IMR-90 (cell line): ENCODE measurements around the gene STXBP4. TPM values are rescaled to one million over a fixed set of nuclear protein-coding genes. Genes with fewer than 3 reads are reported as not detected.

Source experiments
- ATAC-seq: fragments of 200-7000 bp; cut with Tn5 transposase; 2 replicates; pipeline ENCODE4 v1.9.1; 2020; ENCODE audit warnings: low read depth, mild to moderate bottlenecking, moderate library complexity
- BruUV-seq: library from RNA; stranded (reverse); fragments of 400-500 nt; replicated peaks from 2 replicates; lab custom pipeline; 2021; lab: Mats Ljungman, UMichigan
- CTCF ChIA-PET: fragments of 300-600 bp; formaldehyde crosslinking; extraction: SDS; loops from one replicate; lab custom pipeline; 2021; ENCODE audit warnings: antibody characterized with exemption; lab: Yijun Ruan, JAX
- POLR2A ChIA-PET: fragments of 300-600 bp; sonication (Branson Sonifier 250); formaldehyde crosslinking; loops from one replicate; lab custom pipeline; 2022; ENCODE audit warnings: antibody characterized with exemption; ENCODE audit not compliant: unreplicated experiment; lab: Charles Lee
- DNase-seq: peaks from one replicate; pipeline ENCODE4 v3.0.0; 2013
- H2AFZ ChIP-seq: replicated peaks from 2 replicates; pipeline ENCODE3; 2013; ENCODE audit warnings: low read length, mild to moderate bottlenecking; ENCODE audit not compliant: poor library complexity
- H2AK5ac ChIP-seq: 2 replicates; pipeline ENCODE4 v1.6.1; 2013; ENCODE audit warnings: low read depth, low read length, inconsistent platforms
- H2AK9ac ChIP-seq: replicated peaks from 2 replicates; pipeline ENCODE3; 2013; ENCODE audit warnings: mild to moderate bottlenecking, low read depth, low read length, moderate library complexity; ENCODE audit not compliant: poor library complexity
- H2BK120ac ChIP-seq: 2 replicates; pipeline ENCODE4 v1.6.1; 2013; ENCODE audit warnings: low read depth, low read length, inconsistent platforms
- H2BK15ac ChIP-seq: 3 replicates; pipeline ENCODE4 v1.6.1; 2013; ENCODE audit warnings: low read depth, low read length, inconsistent platforms
- H2BK20ac ChIP-seq: 2 replicates; pipeline ENCODE4 v1.6.1; 2013; ENCODE audit warnings: low read depth, mild to moderate bottlenecking, inconsistent platforms, low read length, moderate library complexity
- H2BK5ac ChIP-seq: 2 replicates; pipeline ENCODE4 v1.6.1; 2013; ENCODE audit warnings: mild to moderate bottlenecking, low read depth, low read length, inconsistent platforms; ENCODE audit not compliant: poor library complexity, severe bottlenecking
- H3K14ac ChIP-seq: replicated peaks from 2 replicates; pipeline ENCODE4 v1.6.1; 2013; ENCODE audit warnings: low read depth, low read length, inconsistent platforms
- H3K18ac ChIP-seq: 2 replicates; pipeline ENCODE4 v1.6.1; 2013; ENCODE audit warnings: low read depth, low read length, control low read depth
- H3K23ac ChIP-seq: 2 replicates; pipeline ENCODE4 v1.6.1; 2013; ENCODE audit warnings: low read depth, low read length, inconsistent platforms
- H3K27ac ChIP-seq: 2 replicates; pipeline ENCODE4 v1.5.1; 2013; ENCODE audit warnings: mild to moderate bottlenecking, control low read depth, low read length; ENCODE audit not compliant: insufficient read depth
- H3K27me3 ChIP-seq: 2 replicates; pipeline ENCODE4 v1.6.1; 2013; ENCODE audit warnings: low read length; ENCODE audit not compliant: control insufficient read depth, insufficient read depth
- H3K36me3 ChIP-seq: 2 replicates; pipeline ENCODE4 v1.6.1; 2013; ENCODE audit warnings: low read length, mixed read lengths; ENCODE audit not compliant: control insufficient read depth, insufficient read depth
- H3K4ac ChIP-seq: 2 replicates; pipeline ENCODE4 v1.6.1; 2013; ENCODE audit warnings: low read depth, low read length, inconsistent platforms
- H3K4me1 ChIP-seq: 2 replicates; pipeline ENCODE4 v1.6.1; 2013; ENCODE audit warnings: low read length, mixed read lengths; ENCODE audit not compliant: control insufficient read depth, insufficient read depth
- H3K4me2 ChIP-seq: 2 replicates; pipeline ENCODE4 v1.6.1; 2013; ENCODE audit warnings: low read depth, mild to moderate bottlenecking, control low read depth, low read length, moderate library complexity
- H3K4me3 ChIP-seq: 2 replicates; pipeline ENCODE4 v1.5.1; 2013; ENCODE audit warnings: low read depth, mild to moderate bottlenecking, control low read depth, low read length, moderate library complexity; ENCODE audit not compliant: insufficient read depth
- H3K56ac ChIP-seq: 2 replicates; pipeline ENCODE4 v1.6.1; 2013; ENCODE audit warnings: low read length, inconsistent platforms; ENCODE audit not compliant: insufficient read depth; ENCODE audit errors: extremely low read depth
- H3K79me1 ChIP-seq, 2 experiments: 2 replicates each; pipeline ENCODE4 v1.6.1; 2013; ENCODE audit warnings: low read length in 2 of 2, inconsistent platforms in 1 of 2, low read depth in 1 of 2
- H3K9ac ChIP-seq: 2 replicates; pipeline ENCODE4 v1.6.1; 2013; ENCODE audit warnings: low read depth, low read length, control low read depth
- H3K9me1 ChIP-seq: 2 replicates; pipeline ENCODE4 v1.6.1; 2013; ENCODE audit warnings: low read length, inconsistent platforms; ENCODE audit not compliant: insufficient read depth
- H3K9me3 ChIP-seq: 2 replicates; pipeline ENCODE4 v1.6.1; 2013; ENCODE audit warnings: low read length; ENCODE audit not compliant: control insufficient read depth, insufficient read depth
- H4K20me1 ChIP-seq: 2 replicates; pipeline ENCODE4 v1.6.1; 2013; ENCODE audit warnings: low read length, inconsistent platforms; ENCODE audit not compliant: insufficient read depth
- H4K5ac ChIP-seq: 2 replicates; pipeline ENCODE4 v1.6.1; 2013; ENCODE audit warnings: mild to moderate bottlenecking, low read depth, low read length, control low read depth
- H4K8ac ChIP-seq, 2 experiments: 2 replicates each; pipeline ENCODE4 v1.6.1; 2013; ENCODE audit warnings: low read depth in 2 of 2, low read length in 2 of 2, control low read depth in 1 of 2, inconsistent platforms in 1 of 2
- H4K91ac ChIP-seq: 2 replicates; pipeline ENCODE4 v1.6.1; 2013; ENCODE audit warnings: low read depth, low read length, inconsistent platforms; ENCODE audit not compliant: insufficient read depth
- BHLHE40 ChIP-seq: fragments of 150-350 bp; IDR thresholded peaks from 2 replicates; pipeline ENCODE4 v1.6.1; 2016; ENCODE audit warnings: mild to moderate bottlenecking, low read depth, low read length
- CHD1 ChIP-seq: IDR thresholded peaks from 2 replicates; pipeline ENCODE4 v1.6.1; 2012; ENCODE audit warnings: low read depth, low read length, improper control_type of control experiment
- MAFK ChIP-seq: IDR thresholded peaks from 2 replicates; pipeline ENCODE4 v1.6.1; 2012; ENCODE audit warnings: low read depth, low read length, improper control_type of control experiment
- MAZ ChIP-seq: IDR thresholded peaks from 2 replicates; pipeline ENCODE4 v1.6.1; 2012; ENCODE audit warnings: low read depth, mild to moderate bottlenecking, low read length, improper control_type of control experiment, moderate library complexity, borderline replicate concordance
- MXI1 ChIP-seq: IDR thresholded peaks from 2 replicates; pipeline ENCODE4 v1.6.1; 2012; ENCODE audit warnings: low read depth, mild to moderate bottlenecking, low read length, moderate library complexity, borderline replicate concordance
- RAD21 ChIP-seq: IDR thresholded peaks from 2 replicates; pipeline ENCODE4 v1.6.1; 2012; ENCODE audit warnings: low read length, improper control_type of control experiment
- SMC3 ChIP-seq: fragments of 150-350 bp; IDR thresholded peaks from 2 replicates; pipeline ENCODE4 v1.6.1; 2016; ENCODE audit warnings: low read depth, mild to moderate bottlenecking, antibody characterized with exemption, low read length, moderate library complexity
- WGBS, 2 experiments: methylation state at CpG; one replicate each; pipeline versions ENCODE4 v1.1.5 to v1.1.7; 2013; ENCODE audit warnings: missing lambda C conversion rate in 2 of 2; ENCODE audit not compliant: insufficient read length in 1 of 2; ENCODE audit errors: extremely low coverage in 2 of 2; 5-methylcytosine and 5-hydroxymethylcytosine counted together
- dilution Hi-C: fragments of 300-500 bp; cut with HindIII; formaldehyde crosslinking; loops from one replicate; pipeline ENCODE4 v1.14.3; 2018; ENCODE audit warnings: low sequenced_read_pairs; ENCODE audit not compliant: unreplicated experiment
- in situ Hi-C: fragments of 300-500 bp; cut with MboI; formaldehyde crosslinking; loops from 3 replicates; pipeline ENCODE4 v1.14.3; 2019; ENCODE audit warnings: low sequenced_read_pairs, inconsistent platforms, mixed read lengths
- intact Hi-C: fragments of 100-400 bp; cut with micrococcal nuclease; formaldehyde crosslinking; loops from 2 replicates; pipeline ENCODE4 v1.10.0; 2022
- polyA plus RNA-seq, 3 experiments: library from polyadenylated mRNA; depleted of rRNA; stranded (reverse); fragments of >200 nt; gene quantifications; 2 replicates each; pipeline ENCODE4 v1.2.3, GENCODE V29; 2012; ENCODE audit warnings: low replicate concordance in 1 of 3
- total RNA-seq: library from RNA; depleted of rRNA; stranded (reverse); fragments of >200 nt; gene quantifications from 2 replicates; pipeline ENCODE4 v1.2.3, GENCODE V29; 2012
- TF ChIP-seq, protein P1 (sequence below): conservative IDR thresholded peaks from 2 replicates; pipeline ENCODE4 v1.5.1; 2012; ENCODE audit warnings: mild to moderate bottlenecking, low read depth, low read length, improper control_type of control experiment
- TF ChIP-seq, protein P2 (sequence below): fragments of 150-350 bp; IDR thresholded peaks from 2 replicates; pipeline ENCODE4 v1.6.1; 2016; ENCODE audit warnings: low read depth, mild to moderate bottlenecking, low read length, moderate library complexity, borderline replicate concordance

Gene STXBP4
- total and polyA plus RNA-seq, 2 of the 4 experiments (the other 2 are of a cell fraction): 4.1 to 20.4 TPM

DNA sequence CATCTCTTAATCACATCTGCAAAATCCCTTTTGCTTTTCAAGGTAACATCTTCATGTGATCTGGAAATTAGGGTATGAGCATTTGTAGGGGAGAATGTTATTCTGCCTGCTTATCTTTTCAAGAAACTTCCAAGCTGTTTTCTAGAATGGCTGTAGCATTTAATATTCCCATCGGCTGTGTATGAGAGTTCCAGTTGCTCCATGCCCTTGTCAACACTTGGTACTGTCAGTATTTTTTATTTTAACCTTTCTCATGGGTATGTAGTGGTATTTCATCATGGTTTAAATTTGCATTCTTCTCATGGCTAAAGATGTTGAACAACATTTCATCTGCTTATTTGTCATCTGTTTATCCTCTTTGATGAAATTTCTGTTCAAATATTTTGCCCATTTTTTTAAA lies 205.6 kb downstream of the STXBP4 start:
- H3K9ac ChIP-seq: no peak overlapping the region
- intact Hi-C loops (no loop called here), in situ Hi-C loops (no loop called here), dilution Hi-C loops (no loop called here)
- H3K36me3 ChIP-seq: no peaks in the 10 kb centered on the region
- no peak overlapping the region for H2BK15ac ChIP-seq
- H3K14ac ChIP-seq: no peak overlapping the region
- no peaks in the 10 kb centered on the region for H3K9me3 ChIP-seq
- no peak overlapping the region for H2AK9ac ChIP-seq
- 0 out of 2 replicates have a peak, but pooled peaks cover 2% of the 10 kb centered on the region for H3K9me1 ChIP-seq
- H2BK120ac ChIP-seq: no peak overlapping the region
- H4K20me1 ChIP-seq: no peaks in the 10 kb centered on the region
- H3K23ac ChIP-seq: no peak overlapping the region
- H3K79me1 ChIP-seq: no peaks in the 10 kb centered on the region
- TF ChIP-seq, protein P1, sequence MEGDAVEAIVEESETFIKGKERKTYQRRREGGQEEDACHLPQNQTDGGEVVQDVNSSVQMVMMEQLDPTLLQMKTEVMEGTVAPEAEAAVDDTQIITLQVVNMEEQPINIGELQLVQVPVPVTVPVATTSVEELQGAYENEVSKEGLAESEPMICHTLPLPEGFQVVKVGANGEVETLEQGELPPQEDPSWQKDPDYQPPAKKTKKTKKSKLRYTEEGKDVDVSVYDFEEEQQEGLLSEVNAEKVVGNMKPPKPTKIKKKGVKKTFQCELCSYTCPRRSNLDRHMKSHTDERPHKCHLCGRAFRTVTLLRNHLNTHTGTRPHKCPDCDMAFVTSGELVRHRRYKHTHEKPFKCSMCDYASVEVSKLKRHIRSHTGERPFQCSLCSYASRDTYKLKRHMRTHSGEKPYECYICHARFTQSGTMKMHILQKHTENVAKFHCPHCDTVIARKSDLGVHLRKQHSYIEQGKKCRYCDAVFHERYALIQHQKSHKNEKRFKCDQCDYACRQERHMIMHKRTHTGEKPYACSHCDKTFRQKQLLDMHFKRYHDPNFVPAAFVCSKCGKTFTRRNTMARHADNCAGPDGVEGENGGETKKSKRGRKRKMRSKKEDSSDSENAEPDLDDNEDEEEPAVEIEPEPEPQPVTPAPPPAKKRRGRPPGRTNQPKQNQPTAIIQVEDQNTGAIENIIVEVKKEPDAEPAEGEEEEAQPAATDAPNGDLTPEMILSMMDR: no peak
- no peak for TF ChIP-seq MAZ
- no peak for TF ChIP-seq BHLHE40
- TF ChIP-seq, protein P2, sequence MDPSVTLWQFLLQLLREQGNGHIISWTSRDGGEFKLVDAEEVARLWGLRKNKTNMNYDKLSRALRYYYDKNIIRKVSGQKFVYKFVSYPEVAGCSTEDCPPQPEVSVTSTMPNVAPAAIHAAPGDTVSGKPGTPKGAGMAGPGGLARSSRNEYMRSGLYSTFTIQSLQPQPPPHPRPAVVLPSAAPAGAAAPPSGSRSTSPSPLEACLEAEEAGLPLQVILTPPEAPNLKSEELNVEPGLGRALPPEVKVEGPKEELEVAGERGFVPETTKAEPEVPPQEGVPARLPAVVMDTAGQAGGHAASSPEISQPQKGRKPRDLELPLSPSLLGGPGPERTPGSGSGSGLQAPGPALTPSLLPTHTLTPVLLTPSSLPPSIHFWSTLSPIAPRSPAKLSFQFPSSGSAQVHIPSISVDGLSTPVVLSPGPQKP: no peak
- TF ChIP-seq CHD1: no peak
- no peak for TF ChIP-seq RAD21
- TF ChIP-seq MAFK: no peak
- TF ChIP-seq SMC3: no peak
- no peak for TF ChIP-seq MXI1
- H3K27me3 ChIP-seq: no peaks in the 10 kb centered on the region
- H3K4me2 ChIP-seq: no peak overlapping the region
- WGBS, 2 experiments: no CpG with 5 or more reads among the region's 1 CpG
- no peak for ATAC-seq
- H2AFZ ChIP-seq: no peak overlapping the region
- no peak overlapping the region for H2BK20ac ChIP-seq
- H4K8ac ChIP-seq: no peak overlapping the region
- no peak overlapping the region for H3K4ac ChIP-seq
- BruUV-seq: no TSS peak
- no peak overlapping the region for H3K56ac ChIP-seq
- no peak overlapping the region for H3K18ac ChIP-seq
- DNase-seq: no peak
- H2AK5ac ChIP-seq: no peak overlapping the region
- H4K5ac ChIP-seq: no peak overlapping the region
- no peak overlapping the region for H3K4me3 ChIP-seq
- peaks cover 2% of the 10 kb centered on the region; the same call in 1 of the 2 replicates for H3K4me1 ChIP-seq
- ChIA-PET POLR2A (no interaction called here), CTCF (no interaction called here)
- no peak overlapping the region for H4K91ac ChIP-seq
- H3K27ac ChIP-seq: no peak overlapping the region
- H2BK5ac ChIP-seq: no peak overlapping the region
